Activated CD4-positive, alpha-beta T cell treated with anti-CD3 and anti-CD28 coated beads, Interleukin-10, Interleukin-2, amounts not matched to agents 100 ng/mL and 50 ng/mL, durations not matched to agents 16 hours and 8 hours (primary cell): ENCODE results near the gene NCF2.
A peak's percentile ranks its signal among the peaks of the same experiment; 100 is the strongest.
"Not testable (repeated sequence)": the region's sequence is repeated elsewhere in the genome, so short reads cannot be mapped to it uniquely, and the experiment has no call there.

Experiments used
- DNase-seq: peaks from one replicate; pipeline ENCODE4 v3.0.0-alpha.2; 2020

The NCF2 gene

GRCh38 chr1:183590244-183591191, at the start of gene NCF2:
TSS of gene NCF2 (minus strand) at chr1:183590459. CDS start at chr1:183590329, 130 bp downstream.
- DNase-seq, result peak; percentile 91

- no peak for DNase-seq
These were observed 48.6 kb upstream of the NCF2 start for GRCh38 chr1:183638649-183639387.

GRCh38 chr1:183636783-183637182, 46.5 kb upstream of the NCF2 start:
- no peak for DNase-seq

GRCh38 chr1:183636334-183636682, 46.0 kb upstream of the NCF2 start:
- no peak for DNase-seq

- DNase-seq, result peak; percentile 98
These were observed 45.5 kb upstream of the NCF2 start, which contains the start of gene ARPC5 for GRCh38 chr1:183635606-183636333. TSS of gene ARPC5 (minus strand) at chr1:183635783. CDS start at chr1:183635659, 124 bp downstream.

- no peak for DNase-seq
These were observed 44.9 kb upstream of the NCF2 start for GRCh38 chr1:183635099-183635605.

- DNase-seq, result no peak
These were observed 44.3 kb upstream of the NCF2 start for GRCh38 chr1:183634429-183635065.

- DNase-seq, result peak; percentile 84
These were observed 43.6 kb upstream of the NCF2 start for GRCh38 chr1:183633676-183634343.

GRCh38 chr1:183632964-183633363, 42.7 kb upstream of the NCF2 start:
- peak; percentile 53 for DNase-seq

GRCh38 chr1:183632114-183632513, 41.9 kb upstream of the NCF2 start:
- DNase-seq, result no peak

- no peak for DNase-seq
These were observed 40.5 kb upstream of the NCF2 start for GRCh38 chr1:183630748-183631147.

GRCh38 chr1:183628537-183628936, 38.3 kb upstream of the NCF2 start:
- peak; percentile 44 for DNase-seq

- not testable (repeated sequence) for DNase-seq
These were observed 36.0 kb upstream of the NCF2 start for GRCh38 chr1:183626236-183626635.

- DNase-seq, result peak; percentile 59
These were observed 32.9 kb upstream of the NCF2 start for GRCh38 chr1:183622884-183623785.

GRCh38 chr1:183622013-183622412, 31.8 kb upstream of the NCF2 start:
- no peak for DNase-seq

GRCh38 chr1:183620311-183620710, 30.1 kb upstream of the NCF2 start:
- no peak for DNase-seq

GRCh38 chr1:183619781-183620180, 29.5 kb upstream of the NCF2 start:
- DNase-seq, result no peak

- DNase-seq, result not testable (repeated sequence)
These were observed 27.9 kb upstream of the NCF2 start for GRCh38 chr1:183618202-183618601.

- not testable (repeated sequence) for DNase-seq
These were observed 22.7 kb upstream of the NCF2 start for GRCh38 chr1:183612975-183613374.

- no peak for DNase-seq
These were observed 22.1 kb upstream of the NCF2 start for GRCh38 chr1:183612407-183612806.

GRCh38 chr1:183611021-183611420, 20.8 kb upstream of the NCF2 start:
- no peak for DNase-seq
